ENCODE data around the gene CALCB.

Gene CALCB

DNA sequence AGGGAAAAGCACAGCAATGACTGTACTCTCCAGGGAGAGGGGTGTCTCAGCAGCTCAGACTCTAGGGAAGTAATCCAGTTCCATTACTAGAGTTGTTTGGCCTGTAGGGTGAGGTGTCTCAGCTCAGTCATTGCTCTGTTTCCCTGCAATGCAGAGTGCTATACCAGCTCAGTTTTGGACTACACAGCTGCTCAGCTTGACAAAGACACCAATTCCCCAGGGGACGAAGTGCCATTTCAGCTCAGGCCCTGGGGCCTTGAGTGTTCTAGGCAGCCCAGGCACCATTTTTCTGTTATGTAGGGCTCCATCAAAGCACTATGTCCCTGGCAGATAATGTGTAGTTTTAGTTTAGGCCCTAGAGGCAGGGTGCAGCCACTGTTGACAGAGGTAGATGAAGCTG lies 18.2 kb downstream of the CALCB start:
- Histone ChIP-seq H2AFZ (ENCODE audit: low read depth, low read length) (no peak overlapping the region), H3K9me3 (ENCODE audit: insufficient read depth, low read length) (no peaks in the 10 kb centered on the region), H3K4me3 (ENCODE audit: low read length) (no peak overlapping the region), H3K27me3 (ENCODE audit: low read depth, low read length) (no peaks in the 10 kb centered on the region), H3K36me3 (replicated peaks; ENCODE audit: low read depth, low read length) (no peaks in the 10 kb centered on the region), H3K79me2 (ENCODE audit: low read length) (no peaks in the 10 kb centered on the region), H4K20me1 (ENCODE audit: insufficient read depth, low read length) (no peaks in the 10 kb centered on the region), H3K9ac (ENCODE audit: low read length) (no peak overlapping the region), H3K27ac (ENCODE audit: low read length) (no peak overlapping the region), H3K4me1 (ENCODE audit: low read length) (peaks cover 22% of the 10 kb centered on the region), H3K4me2 (ENCODE audit: low read length) (no peak overlapping the region)
- no peak for TF ChIP-seq EZH2phosphoT487 (IDR thresholded peaks at IDR 0.05; ENCODE audit: low read depth)
- TF ChIP-seq, protein P1, sequence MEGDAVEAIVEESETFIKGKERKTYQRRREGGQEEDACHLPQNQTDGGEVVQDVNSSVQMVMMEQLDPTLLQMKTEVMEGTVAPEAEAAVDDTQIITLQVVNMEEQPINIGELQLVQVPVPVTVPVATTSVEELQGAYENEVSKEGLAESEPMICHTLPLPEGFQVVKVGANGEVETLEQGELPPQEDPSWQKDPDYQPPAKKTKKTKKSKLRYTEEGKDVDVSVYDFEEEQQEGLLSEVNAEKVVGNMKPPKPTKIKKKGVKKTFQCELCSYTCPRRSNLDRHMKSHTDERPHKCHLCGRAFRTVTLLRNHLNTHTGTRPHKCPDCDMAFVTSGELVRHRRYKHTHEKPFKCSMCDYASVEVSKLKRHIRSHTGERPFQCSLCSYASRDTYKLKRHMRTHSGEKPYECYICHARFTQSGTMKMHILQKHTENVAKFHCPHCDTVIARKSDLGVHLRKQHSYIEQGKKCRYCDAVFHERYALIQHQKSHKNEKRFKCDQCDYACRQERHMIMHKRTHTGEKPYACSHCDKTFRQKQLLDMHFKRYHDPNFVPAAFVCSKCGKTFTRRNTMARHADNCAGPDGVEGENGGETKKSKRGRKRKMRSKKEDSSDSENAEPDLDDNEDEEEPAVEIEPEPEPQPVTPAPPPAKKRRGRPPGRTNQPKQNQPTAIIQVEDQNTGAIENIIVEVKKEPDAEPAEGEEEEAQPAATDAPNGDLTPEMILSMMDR (IDR thresholded peaks at IDR 0.05; ENCODE audit: low read depth, low read length), result no peak

GRCh38 chr11:15093432-15093831 lies 20.0 kb downstream of the CALCB start:
- Histone ChIP-seq H3K79me2 (ENCODE audit: low read length) (no peaks in the 10 kb centered on the region), H3K9me3 (ENCODE audit: insufficient read depth, low read length) (no peaks in the 10 kb centered on the region), H2AFZ (ENCODE audit: low read depth, low read length) (no peak overlapping the region), H3K36me3 (replicated peaks; ENCODE audit: low read depth, low read length) (no peaks in the 10 kb centered on the region), H3K9ac (ENCODE audit: low read length) (no peak overlapping the region), H3K4me1 (ENCODE audit: low read length) (peaks cover 22% of the 10 kb centered on the region), H3K4me2 (ENCODE audit: low read length) (peak overlapping the region; percentile 54), H3K4me3 (ENCODE audit: low read length) (no peak overlapping the region), H4K20me1 (ENCODE audit: insufficient read depth, low read length) (no peaks in the 10 kb centered on the region), H3K27ac (ENCODE audit: low read length) (no peak overlapping the region), H3K27me3 (ENCODE audit: low read depth, low read length) (peaks cover 1% of the 10 kb centered on the region; the same call in 1 of the 2 replicates)
- TF ChIP-seq EZH2phosphoT487 (IDR thresholded peaks at IDR 0.05; ENCODE audit: low read depth), result no peak
- TF ChIP-seq, protein P1 (IDR thresholded peaks at IDR 0.05; ENCODE audit: low read depth, low read length), result no peak

- Histone ChIP-seq H3K4me3 (ENCODE audit: low read length) (no peak overlapping the region), H3K4me1 (ENCODE audit: low read length) (peaks cover 22% of the 10 kb centered on the region), H3K79me2 (ENCODE audit: low read length) (no peaks in the 10 kb centered on the region), H3K27me3 (ENCODE audit: low read depth, low read length) (peaks cover 19% of the 10 kb centered on the region), H3K9me3 (ENCODE audit: insufficient read depth, low read length) (no peaks in the 10 kb centered on the region), H4K20me1 (ENCODE audit: insufficient read depth, low read length) (no peaks in the 10 kb centered on the region), H3K27ac (ENCODE audit: low read length) (no peak overlapping the region), H2AFZ (ENCODE audit: low read depth, low read length) (no peak overlapping the region), H3K9ac (ENCODE audit: low read length) (no peak overlapping the region), H3K36me3 (replicated peaks; ENCODE audit: low read depth, low read length) (no peaks in the 10 kb centered on the region), H3K4me2 (ENCODE audit: low read length) (no peak overlapping the region)
- TF ChIP-seq, protein P1 (IDR thresholded peaks at IDR 0.05; ENCODE audit: low read depth, low read length), result no peak
- TF ChIP-seq EZH2phosphoT487 (IDR thresholded peaks at IDR 0.05; ENCODE audit: low read depth), result no peak
These were observed 22.4 kb downstream of the CALCB start for GRCh38 chr11:15095736-15096228.

DNA sequence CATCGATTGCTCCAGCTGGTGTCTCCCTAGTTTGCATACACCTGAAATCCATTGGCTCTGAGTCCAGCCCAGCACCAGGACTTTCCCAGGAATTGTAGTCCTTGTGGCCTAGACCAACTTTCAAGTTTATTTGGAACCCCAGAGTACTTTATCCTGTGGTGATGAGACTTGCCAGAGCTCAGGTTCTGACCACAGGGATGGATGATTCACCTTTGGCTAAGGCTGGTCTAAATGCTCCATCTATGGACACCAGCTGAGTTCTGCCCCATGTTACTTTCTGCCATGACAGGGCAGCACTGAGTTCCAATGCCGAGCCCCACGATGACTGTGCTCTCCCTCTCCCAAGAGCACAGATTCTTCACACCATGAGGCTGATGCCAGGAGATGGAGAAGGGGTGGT lies 24.0 kb downstream of the CALCB start:
- TF ChIP-seq, protein P1 (IDR thresholded peaks at IDR 0.05; ENCODE audit: low read depth, low read length), result no peak
- TF ChIP-seq EZH2phosphoT487 (IDR thresholded peaks at IDR 0.05; ENCODE audit: low read depth), result no peak
- peaks cover 18% of the 10 kb centered on the region for H3K4me1 ChIP-seq (ENCODE audit: low read length)
- no peak overlapping the region for H3K27ac ChIP-seq (ENCODE audit: low read length)
- peaks cover 21% of the 10 kb centered on the region for H3K27me3 ChIP-seq (ENCODE audit: low read depth, low read length)
- H3K9me3 ChIP-seq (ENCODE audit: insufficient read depth, low read length), result no peaks in the 10 kb centered on the region
- no peaks in the 10 kb centered on the region for H4K20me1 ChIP-seq (ENCODE audit: insufficient read depth, low read length)
- H3K36me3 ChIP-seq (replicated peaks; ENCODE audit: low read depth, low read length), result no peaks in the 10 kb centered on the region
- H2AFZ ChIP-seq (ENCODE audit: low read depth, low read length), result no peak overlapping the region
- H3K4me3 ChIP-seq (ENCODE audit: low read length), result no peak overlapping the region
- H3K79me2 ChIP-seq (ENCODE audit: low read length), result no peaks in the 10 kb centered on the region
- H3K4me2 ChIP-seq (ENCODE audit: low read length), result no peak overlapping the region
- H3K9ac ChIP-seq (ENCODE audit: low read length), result no peak overlapping the region

Measured in OCI-LY3 (cell line).